Astrocyte (in vitro differentiated cells and primary cell): Measurements from ENCODE around the gene OR13C8. TPM values are rescaled to one million over a fixed set of nuclear protein-coding genes. Genes with fewer than 3 reads are reported as not detected.
"Not testable (repeated sequence)": the region's sequence is repeated elsewhere in the genome, so short reads cannot be mapped to it uniquely, and the experiment has no call there.

ENCODE experiments used
- DNase-seq: peaks from one replicate; pipeline ENCODE4 v3.0.0-alpha.2; 2010; ENCODE audit warnings: low read depth
- FAIRE-seq: peaks from 2 replicates; lab custom pipeline; 2011; peaks lifted over from hg19 to GRCh38; lab: Jason Lieb, UNC
- H2AFZ ChIP-seq: 2 replicates; pipeline ENCODE4 v1.6.0; 2012; ENCODE audit warnings: low read depth, low read length, inconsistent platforms
- H3K27ac ChIP-seq: 2 replicates; pipeline ENCODE4 v1.5.1; 2011; ENCODE audit warnings: low read depth, low read length, inconsistent platforms
- H3K27me3 ChIP-seq: 2 replicates; pipeline ENCODE4 v1.6.0; 2011; ENCODE audit warnings: low read length, inconsistent platforms; ENCODE audit not compliant: insufficient read depth
- H3K36me3 ChIP-seq: 2 replicates; pipeline ENCODE4 v1.5.1; 2011; ENCODE audit warnings: low read length, inconsistent platforms; ENCODE audit not compliant: insufficient read depth
- H3K4me1 ChIP-seq: 2 replicates; pipeline ENCODE4 v1.5.1; 2011; ENCODE audit warnings: low read length, inconsistent platforms; ENCODE audit not compliant: insufficient read depth
- H3K4me2 ChIP-seq: 2 replicates; pipeline ENCODE4 v1.6.0; 2012; ENCODE audit warnings: low read length, inconsistent platforms
- H3K4me3 ChIP-seq: 2 replicates; pipeline ENCODE4 v1.5.1; 2011; ENCODE audit warnings: low read depth, mild to moderate bottlenecking, low read length, inconsistent platforms; ENCODE audit not compliant: insufficient read depth
- H3K79me2 ChIP-seq: 2 replicates; pipeline ENCODE4 v1.6.0; 2012; ENCODE audit warnings: mild to moderate bottlenecking, low read length, inconsistent platforms; ENCODE audit not compliant: insufficient read depth
- H3K9ac ChIP-seq: 2 replicates; pipeline ENCODE4 v1.6.0; 2012; ENCODE audit warnings: mild to moderate bottlenecking, low read length, inconsistent platforms
- H3K9me3 ChIP-seq: 2 replicates; pipeline ENCODE4 v1.5.1; 2012; ENCODE audit warnings: low read depth, mild to moderate bottlenecking, low read length, inconsistent platforms; ENCODE audit not compliant: insufficient read depth
- H4K20me1 ChIP-seq: 2 replicates; pipeline ENCODE4 v1.6.0; 2012; ENCODE audit warnings: low read length, inconsistent platforms; ENCODE audit not compliant: insufficient read depth
- H3K27ac Mint-ChIP-seq: one replicate; pipeline ENCODE4 v1.8.0; 2021; ENCODE audit warnings: mild to moderate bottlenecking, mixed read lengths; ENCODE audit not compliant: unreplicated experiment
- H3K27me3 Mint-ChIP-seq: one replicate; pipeline ENCODE4 v1.8.0; 2021; ENCODE audit warnings: low read depth, mixed read lengths; ENCODE audit not compliant: unreplicated experiment
- H3K36me3 Mint-ChIP-seq: one replicate; pipeline ENCODE4 v1.8.0; 2021; ENCODE audit warnings: low read depth, mixed read lengths; ENCODE audit not compliant: unreplicated experiment
- H3K4me1 Mint-ChIP-seq: one replicate; pipeline ENCODE4 v1.8.0; 2021; ENCODE audit warnings: low read depth, mixed read lengths; ENCODE audit not compliant: unreplicated experiment
- H3K4me3 Mint-ChIP-seq: one replicate; pipeline ENCODE4 v1.8.0; 2021; ENCODE audit warnings: mild to moderate bottlenecking, moderate library complexity, mixed read lengths; ENCODE audit not compliant: unreplicated experiment
- H3K9me3 Mint-ChIP-seq: one replicate; pipeline ENCODE4 v1.8.0; 2021; ENCODE audit warnings: mild to moderate bottlenecking, mixed read lengths; ENCODE audit not compliant: unreplicated experiment
- CTCF ChIP-seq: IDR thresholded peaks from 2 replicates; pipeline ENCODE4 v1.5.1; 2011; ENCODE audit warnings: low read depth, mild to moderate bottlenecking, inconsistent platforms, low read length, moderate library complexity; ENCODE audit not compliant: insufficient read depth
- EZH2 ChIP-seq: IDR thresholded peaks from 2 replicates; pipeline ENCODE4 v1.6.1; 2012; ENCODE audit warnings: mild to moderate bottlenecking, low read length, inconsistent platforms; ENCODE audit not compliant: insufficient read depth
- total RNA-seq: library from RNA; stranded (reverse); gene quantifications from 2 replicates; pipeline ENCODE4 v1.2.1, GENCODE V29; 2021

The OR13C8 gene
- total RNA-seq, 1 donor from 2014 or later, result not detected

GRCh38 chr9:104586496-104587180 lies 17.7 kb downstream of the OR13C8 start:
- Histone ChIP-seq H2AFZ (no peak overlapping the region), H3K9ac (no peak overlapping the region), H3K4me3 (no peak overlapping the region), H3K79me2 (no peaks in the 10 kb centered on the region), H3K27ac (no peak overlapping the region), H3K4me2 (no peak overlapping the region), H4K20me1 (no peaks in the 10 kb centered on the region), H3K27me3 (no peaks in the 10 kb centered on the region), H3K36me3 (no peaks in the 10 kb centered on the region), H3K9me3 (no peaks in the 10 kb centered on the region), H3K4me1 (no peaks in the 10 kb centered on the region)
- no peaks in the 10 kb centered on the region for H3K36me3 Mint-ChIP-seq
- no peaks in the 10 kb centered on the region for H3K4me1 Mint-ChIP-seq
- H3K4me3 Mint-ChIP-seq, result no peak overlapping the region
- H3K9me3 Mint-ChIP-seq, result no peaks in the 10 kb centered on the region
- no peak overlapping the region for H3K27ac Mint-ChIP-seq
- DNase-seq, result no peak
- no peaks in the 10 kb centered on the region for H3K27me3 Mint-ChIP-seq
- no peak for TF ChIP-seq EZH2
- FAIRE-seq, result no peak

DNA sequence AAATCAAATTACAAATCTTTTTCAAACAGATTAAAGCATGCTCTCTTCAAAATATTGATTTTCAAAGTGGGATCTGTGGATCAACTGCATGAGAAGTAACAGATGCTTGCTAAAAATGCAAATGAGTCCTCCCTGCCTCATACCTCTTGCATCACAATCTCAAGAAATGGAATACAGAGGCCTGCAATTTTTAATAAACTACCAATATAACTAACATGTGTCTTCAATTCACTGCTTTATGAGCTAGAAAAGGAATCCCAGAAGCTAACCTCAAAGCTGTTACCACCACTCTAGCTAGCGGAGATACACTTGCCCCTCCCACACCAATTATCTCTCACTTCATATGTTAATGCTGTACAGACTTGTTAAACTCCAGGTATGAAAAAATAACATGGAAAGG lies 20.7 kb downstream of the OR13C8 start:
- TF ChIP-seq CTCF (no peak), EZH2 (no peak)
- no peaks in the 10 kb centered on the region for H3K4me1 ChIP-seq
- Mint-ChIP-seq H3K36me3 (no peaks in the 10 kb centered on the region), H3K4me3 (no peak overlapping the region), H3K27ac (no peak overlapping the region), H3K4me1 (no peaks in the 10 kb centered on the region), H3K27me3 (no peaks in the 10 kb centered on the region), H3K9me3 (no peaks in the 10 kb centered on the region)
- H3K27ac ChIP-seq, result no peak overlapping the region
- DNase-seq (no peak), FAIRE-seq (no peak)
- H4K20me1 ChIP-seq, result no peaks in the 10 kb centered on the region
- no peaks in the 10 kb centered on the region for H3K36me3 ChIP-seq
- H3K4me2 ChIP-seq, result no peak overlapping the region
- no peaks in the 10 kb centered on the region for H3K79me2 ChIP-seq
- no peaks in the 10 kb centered on the region for H3K9me3 ChIP-seq
- H3K27me3 ChIP-seq, result no peaks in the 10 kb centered on the region
- H2AFZ ChIP-seq, result no peak overlapping the region
- no peak overlapping the region for H3K9ac ChIP-seq
- no peak overlapping the region for H3K4me3 ChIP-seq

DNA sequence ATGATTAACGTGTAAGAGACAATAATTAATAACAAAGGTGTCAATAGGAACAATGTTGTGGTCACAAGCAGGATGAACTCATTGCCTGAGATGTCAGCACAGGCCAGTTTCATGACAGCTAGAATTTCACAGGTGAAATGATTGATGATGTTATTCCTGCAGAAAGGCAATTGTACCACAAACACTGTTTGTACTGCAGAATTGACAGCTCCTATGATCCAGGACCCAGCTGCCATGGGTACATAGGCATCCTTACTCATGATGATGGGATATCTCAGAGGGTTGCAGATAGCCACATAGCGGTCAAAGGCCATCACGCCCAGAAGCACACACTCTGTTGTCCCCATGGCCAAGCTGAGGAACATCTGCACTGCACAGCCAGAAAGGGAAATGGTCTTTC lies 29.8 kb downstream of the OR13C8 start:
- H3K27me3 Mint-ChIP-seq, H3K4me1 ChIP-seq, H3K4me2 ChIP-seq, H2AFZ ChIP-seq, H3K27ac Mint-ChIP-seq, H3K79me2 ChIP-seq, H3K36me3 ChIP-seq, H3K9me3 Mint-ChIP-seq, H4K20me1 ChIP-seq, DNase-seq, H3K4me3 ChIP-seq, H3K27ac ChIP-seq, FAIRE-seq, H3K4me1 Mint-ChIP-seq, H3K36me3 Mint-ChIP-seq, H3K4me3 Mint-ChIP-seq, H3K27me3 ChIP-seq, H3K9me3 ChIP-seq, H3K9ac ChIP-seq: not testable (repeated sequence)

DNA sequence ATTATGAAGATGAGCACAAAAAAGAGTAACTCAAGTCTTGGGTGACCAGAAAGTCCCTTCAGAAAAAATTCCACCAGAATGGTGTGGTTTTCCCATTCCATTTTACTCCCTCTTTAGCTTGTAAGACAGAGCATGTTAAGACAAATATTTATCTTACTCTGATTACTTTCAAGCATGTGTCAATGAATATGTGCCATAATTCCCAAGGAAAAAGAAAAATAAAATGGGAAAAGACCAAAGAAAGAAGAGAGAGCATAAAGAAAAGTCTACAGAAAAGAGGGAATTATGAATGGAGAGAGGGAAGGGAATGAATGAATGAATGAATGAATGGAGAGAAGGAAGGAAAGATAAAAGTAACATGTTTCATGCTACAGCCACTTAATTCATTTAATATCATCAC lies 30.3 kb downstream of the OR13C8 start, which contains the start of gene OR13C5:
Gene OR13C5 (minus strand): TSS at position 101 of the 400 bp plus-strand sequence. CDS start 0 bp downstream, at position 101.
- not testable (repeated sequence) for H3K79me2 ChIP-seq, H3K27ac Mint-ChIP-seq, H3K9me3 ChIP-seq, H3K36me3 Mint-ChIP-seq, H3K27me3 ChIP-seq, H3K4me1 Mint-ChIP-seq, FAIRE-seq, H3K9me3 Mint-ChIP-seq, H4K20me1 ChIP-seq, DNase-seq, H3K4me1 ChIP-seq, H2AFZ ChIP-seq, H3K4me2 ChIP-seq, H3K9ac ChIP-seq, H3K4me3 ChIP-seq, H3K4me3 Mint-ChIP-seq, H3K27ac ChIP-seq, H3K36me3 ChIP-seq, H3K27me3 Mint-ChIP-seq
